ENCODE data around the gene ECHS1.

The ECHS1 gene

GRCh38 chr10:133366751-133367150 is 6.4 kb downstream of the ECHS1 start:
- no peak overlapping the region for H3K4me3 ChIP-seq (ENCODE audit: low read depth, low read length)
- DNase-seq (ENCODE audit: low read depth): no peak
- no peak for TF ChIP-seq CTCF (IDR thresholded peaks at IDR 0.05; ENCODE audit: low read depth, low read length, missing control alignments)

- H3K4me3 ChIP-seq (ENCODE audit: low read depth, low read length): no peak overlapping the region
- no peak for DNase-seq (ENCODE audit: low read depth)
- no peak for TF ChIP-seq CTCF (IDR thresholded peaks at IDR 0.05; ENCODE audit: low read depth, low read length, missing control alignments)
Observed at GRCh38 chr10:133366130-133366478, 7.0 kb downstream of the ECHS1 start.

- no peak for DNase-seq (ENCODE audit: low read depth)
- no peak overlapping the region for H3K4me3 ChIP-seq (ENCODE audit: low read depth, low read length)
- no peak for TF ChIP-seq CTCF (IDR thresholded peaks at IDR 0.05; ENCODE audit: low read depth, low read length, missing control alignments)
Observed at GRCh38 chr10:133365461-133366129, 7.6 kb downstream of the ECHS1 start.

- no peak for TF ChIP-seq CTCF (IDR thresholded peaks at IDR 0.05; ENCODE audit: low read depth, low read length, missing control alignments)
- no peak for DNase-seq (ENCODE audit: low read depth)
- no peak overlapping the region for H3K4me3 ChIP-seq (ENCODE audit: low read depth, low read length)
Observed at GRCh38 chr10:133364645-133365431, 8.3 kb downstream of the ECHS1 start.

GRCh38 chr10:133362846-133363245 is 10.3 kb downstream of the ECHS1 start:
- H3K4me3 ChIP-seq (ENCODE audit: low read depth, low read length): no peak overlapping the region
- no peak for TF ChIP-seq CTCF (IDR thresholded peaks at IDR 0.05; ENCODE audit: low read depth, low read length, missing control alignments)
- no peak for DNase-seq (ENCODE audit: low read depth)

- DNase-seq (ENCODE audit: low read depth): no peak
- no peak for TF ChIP-seq CTCF (IDR thresholded peaks at IDR 0.05; ENCODE audit: low read depth, low read length, missing control alignments)
- no peak overlapping the region for H3K4me3 ChIP-seq (ENCODE audit: low read depth, low read length)
Observed at GRCh38 chr10:133361773-133362441, 11.2 kb downstream of the ECHS1 start.
